ENCODE measurements around the gene UBTD2.
A peak's percentile ranks its signal among the peaks of the same experiment; 100 is the strongest.

The UBTD2 gene

GRCh38 chr5:172194985-172195774 lies 88.4 kb downstream of the UBTD2 start:
- no peak for DNase-seq (ENCODE audit: low read depth in 2 of 2)

GRCh38 chr5:172193872-172194271 lies 89.7 kb downstream of the UBTD2 start, which contains the start of gene EFCAB9:
EFCAB9 (plus strand) TSS chr5:172194172; CDS start chr5:172194173, 1 bp downstream.
- DNase-seq (ENCODE audit: low read depth in 2 of 2) = no peak

DNA sequence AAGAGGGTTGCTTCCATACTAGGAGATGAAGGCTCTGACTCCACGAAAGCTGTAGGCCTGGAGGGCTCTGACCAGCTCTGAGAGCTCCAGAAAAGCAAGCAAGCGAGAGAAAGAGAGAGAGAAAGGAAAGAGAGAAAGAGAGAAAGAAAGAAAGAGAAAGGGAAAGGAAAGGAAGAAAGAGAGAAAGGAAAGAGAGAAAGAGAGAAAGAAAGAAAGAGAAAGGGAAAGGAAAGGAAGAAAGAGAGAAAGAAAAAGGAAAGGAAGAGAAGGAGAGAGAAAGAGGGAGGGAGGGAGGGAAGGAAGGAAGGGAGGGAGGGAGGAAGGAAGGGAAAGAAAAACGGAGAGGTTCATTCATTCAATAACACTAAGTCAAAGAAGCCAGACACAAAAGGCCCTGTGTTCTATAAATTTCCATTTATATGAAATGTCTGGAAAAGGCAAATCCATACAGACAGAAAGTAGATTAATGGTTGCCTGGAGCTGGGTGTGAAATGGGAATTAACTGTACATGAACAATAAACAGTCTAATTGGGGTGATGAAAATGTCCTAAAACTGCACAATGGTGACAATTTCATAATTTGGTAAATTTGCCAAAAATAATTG lies 93.8 kb downstream of the UBTD2 start:
- no peak for DNase-seq (ENCODE audit: low read depth in 2 of 2)

DNA sequence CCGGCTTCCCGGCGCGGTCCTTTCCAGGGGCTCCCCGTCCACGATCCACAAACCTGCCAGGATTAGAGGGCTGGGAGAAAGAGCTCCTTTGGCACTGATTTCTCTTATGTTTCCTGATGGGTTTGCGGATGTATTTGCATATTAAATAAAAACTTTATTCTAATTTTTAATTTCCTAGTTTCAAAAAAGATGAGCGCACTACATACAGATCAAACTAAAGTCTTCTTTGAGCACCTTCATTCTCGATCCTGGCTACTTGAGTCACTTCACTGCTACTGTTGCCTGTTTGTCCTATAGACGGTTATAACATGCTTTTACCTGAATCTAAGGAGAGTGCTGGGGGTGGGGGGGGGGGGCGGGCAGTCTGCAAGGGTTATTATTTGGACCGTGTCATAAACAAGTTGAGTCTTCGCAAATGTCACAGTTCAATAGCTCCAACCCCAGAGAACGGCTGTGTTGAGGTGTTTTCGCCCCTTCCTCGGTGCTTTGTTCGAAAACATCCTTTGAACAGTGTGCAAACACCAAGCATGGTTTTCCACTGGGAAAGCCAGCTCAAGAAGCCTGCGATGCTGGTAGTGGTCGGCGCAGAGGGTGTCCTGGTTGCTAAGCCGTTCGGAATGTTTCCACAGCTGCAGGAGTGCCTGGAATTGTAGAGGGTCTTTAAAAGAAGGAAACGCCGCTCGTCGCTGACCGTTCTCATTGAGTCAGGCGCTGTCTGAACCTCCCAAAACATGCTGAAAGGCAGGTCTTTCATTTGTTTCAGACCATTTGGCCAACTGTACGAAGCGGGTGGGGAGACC lies 94.5 kb downstream of the UBTD2 start:
- DNase-seq (ENCODE audit: low read depth in 2 of 2) = no peak

GRCh38 chr5:172188033-172188892 lies 95.3 kb downstream of the UBTD2 start, which contains the start of gene STK10:
STK10 (minus strand) TSS chr5:172188224; CDS start chr5:172188042, 182 bp downstream.
- DNase-seq (ENCODE audit: low read depth in 2 of 2) = peak; percentile 80 to 94

DNA sequence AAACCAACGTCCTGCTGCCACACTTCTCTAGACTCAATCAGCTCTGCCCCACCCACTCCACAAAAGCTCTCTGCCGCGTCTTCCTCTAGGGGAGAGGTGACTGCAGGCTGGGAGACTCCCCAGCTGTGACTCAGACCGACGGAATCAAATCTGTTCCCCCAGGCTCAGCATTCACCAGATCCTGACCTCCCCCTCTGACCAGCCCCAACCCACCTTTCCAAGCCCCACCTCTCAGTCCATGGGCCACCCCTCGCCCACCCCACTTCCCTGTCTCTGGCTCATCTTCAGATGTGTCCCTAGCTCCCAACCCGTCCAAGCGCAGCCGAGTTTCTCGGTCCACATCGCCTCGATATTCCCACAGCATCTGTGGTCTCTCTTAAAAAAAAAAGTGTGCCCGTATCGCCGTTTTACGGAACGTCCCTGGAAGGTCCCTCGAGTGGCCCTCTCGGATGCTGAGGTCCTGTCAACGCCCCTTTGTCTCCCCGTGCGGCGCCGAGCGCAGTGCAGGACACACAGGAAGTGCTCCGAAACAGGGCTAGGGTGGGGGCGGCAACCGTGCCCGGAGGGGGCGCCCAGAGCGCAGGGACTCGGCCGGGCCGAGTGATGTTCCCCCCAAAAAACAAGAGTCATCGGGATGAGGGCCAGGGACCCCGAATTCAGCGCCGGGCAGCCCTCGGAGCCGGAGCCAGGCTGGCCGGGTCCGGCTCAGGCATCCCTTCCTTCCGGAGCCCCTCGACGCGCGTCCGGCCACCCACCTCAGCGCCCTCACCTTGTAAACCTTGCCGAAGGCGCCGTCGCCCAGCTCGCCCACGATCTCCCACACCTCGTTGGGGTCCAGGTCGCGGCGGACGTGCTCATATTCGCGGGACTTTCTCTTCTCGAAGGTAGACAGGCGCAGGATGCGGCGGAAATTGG lies 96.2 kb downstream of the UBTD2 start:
- DNase-seq (ENCODE audit: low read depth in 2 of 2) = peak; percentile 55 to 62

GRCh38 chr5:172186114-172186695 lies 97.4 kb downstream of the UBTD2 start:
- no peak for DNase-seq (ENCODE audit: low read depth in 2 of 2)

DNA sequence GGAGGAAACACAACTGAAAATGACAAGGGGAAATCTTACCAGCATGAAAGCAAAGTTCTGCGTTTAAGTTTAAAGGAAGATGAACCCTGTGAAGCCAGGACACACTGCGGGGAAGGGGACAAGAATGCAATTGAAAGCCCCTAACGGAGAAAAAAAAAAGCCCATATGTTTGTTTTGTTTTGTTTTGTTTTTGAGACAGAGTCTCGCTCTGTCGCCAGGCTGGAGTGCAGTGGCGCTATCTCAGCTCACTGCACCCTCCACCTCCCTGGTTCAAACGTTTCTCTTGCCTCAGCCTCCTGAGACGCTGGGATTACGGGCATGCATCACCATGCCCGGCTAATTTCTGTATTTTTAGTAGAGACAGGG lies 98.5 kb downstream of the UBTD2 start:
- DNase-seq (ENCODE audit: low read depth in 2 of 2) = no peak

DNA sequence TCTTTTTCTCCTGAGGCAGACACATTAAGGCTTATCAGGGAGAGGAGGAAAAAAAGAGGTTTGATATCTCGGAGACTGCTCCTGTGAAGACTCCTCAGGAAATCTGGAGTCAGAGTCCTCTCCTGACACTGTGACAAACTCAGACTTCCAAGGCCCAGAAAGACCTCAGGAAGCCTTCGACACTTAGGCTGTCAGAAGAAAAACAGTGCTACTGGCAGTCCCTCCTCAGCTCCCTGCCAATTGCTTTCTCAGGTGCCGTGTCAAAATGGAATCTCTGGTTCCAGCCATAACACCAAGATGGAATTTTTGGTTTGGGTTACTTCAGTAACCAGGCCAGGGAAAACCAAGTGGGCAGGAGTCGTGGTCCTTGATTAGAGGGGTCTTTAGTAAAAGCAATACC lies 99.7 kb downstream of the UBTD2 start:
- DNase-seq (ENCODE audit: low read depth in 2 of 2) = no peak

GRCh38 chr5:172182291-172182690 lies 101.3 kb downstream of the UBTD2 start:
- no peak for DNase-seq (ENCODE audit: low read depth in 2 of 2)

GRCh38 chr5:172180936-172181335 lies 102.6 kb downstream of the UBTD2 start:
- DNase-seq (ENCODE audit: low read depth in 2 of 2) = no peak

DNA sequence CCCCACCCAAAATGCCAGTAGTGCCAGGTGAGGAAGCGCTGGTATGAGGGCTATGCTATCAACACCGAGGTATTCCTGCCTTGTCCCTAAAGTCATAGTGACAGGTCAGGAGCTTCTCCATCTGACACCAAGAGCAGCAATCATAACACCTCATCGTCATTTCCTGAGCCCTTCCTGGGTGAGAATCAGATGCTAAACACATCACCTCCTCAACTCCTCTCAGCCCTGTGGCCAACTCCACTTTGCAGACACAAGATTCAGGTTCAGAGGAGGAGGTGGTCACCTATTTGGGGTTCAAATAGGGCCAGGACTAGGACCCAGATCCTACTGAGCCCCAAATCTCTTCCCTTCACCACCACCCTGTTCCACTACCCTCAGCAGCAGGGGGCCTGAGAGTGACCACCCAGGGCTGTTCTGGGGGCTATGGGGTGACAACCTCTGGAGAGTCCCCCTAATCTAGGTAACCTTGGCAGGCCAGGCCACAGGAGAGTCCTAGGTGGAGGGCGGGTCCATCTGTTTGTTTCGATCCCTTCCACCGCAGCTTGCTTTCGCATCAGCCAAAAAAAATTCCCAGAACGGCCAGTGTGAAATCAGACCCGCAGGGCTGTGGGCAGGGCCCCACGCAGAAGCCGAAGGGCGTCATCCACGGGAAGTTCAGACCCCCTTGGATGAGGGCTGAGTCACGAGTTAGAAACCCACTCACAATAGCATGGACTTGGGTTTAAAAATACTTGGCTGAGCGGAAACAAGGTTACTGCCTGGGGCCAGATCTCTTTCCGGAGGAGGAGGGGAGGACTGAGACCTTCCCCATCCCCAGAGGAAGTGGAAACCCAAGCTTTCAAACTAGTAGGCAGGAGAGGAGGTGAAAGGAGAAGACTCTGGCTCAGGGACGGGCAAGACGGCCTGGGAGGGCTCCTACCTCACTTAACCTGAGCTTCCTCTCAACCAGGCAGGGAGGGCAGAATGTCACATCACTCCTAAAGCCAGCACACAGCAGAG lies 104.3 kb downstream of the UBTD2 start:
- DNase-seq (ENCODE audit: low read depth in 2 of 2) = peak in 1 of 2 donors; percentile 24

DNA sequence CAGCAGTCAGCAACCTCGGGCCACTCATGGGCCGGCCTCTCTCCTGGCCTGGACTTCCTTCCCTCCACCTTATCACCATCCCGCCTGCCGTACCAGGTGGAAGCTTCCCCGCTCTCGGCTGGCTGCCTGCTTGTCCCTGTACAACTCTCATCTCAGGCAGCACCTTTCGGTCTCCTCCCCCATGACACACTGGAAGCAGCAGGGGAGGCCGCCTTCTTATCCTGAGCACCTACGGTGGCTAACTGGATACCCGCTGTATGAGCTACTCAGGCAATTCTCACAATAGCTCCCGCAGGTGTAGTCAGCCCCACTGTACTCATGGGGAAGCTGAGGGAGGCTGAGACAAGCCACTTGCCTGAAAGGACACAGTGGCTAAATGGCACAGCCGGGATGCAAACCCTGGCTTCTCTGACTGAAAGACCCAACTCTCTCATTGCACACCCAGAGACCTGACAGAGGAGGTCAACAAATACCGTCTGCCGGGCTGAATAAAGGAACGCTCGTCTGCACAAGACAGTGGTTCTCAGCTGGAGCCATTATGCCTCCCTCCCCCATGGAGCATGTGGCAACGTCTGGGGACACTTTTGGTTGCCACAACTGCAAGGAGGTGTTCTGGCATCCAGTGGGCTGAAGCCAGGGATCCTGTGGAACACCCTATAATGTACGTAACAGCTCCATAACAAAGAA lies 105.1 kb downstream of the UBTD2 start:
- peak in 1 of 2 donors; percentile 31 for DNase-seq (ENCODE audit: low read depth in 2 of 2)

GRCh38 chr5:172177176-172177575 lies 106.4 kb downstream of the UBTD2 start:
- DNase-seq (ENCODE audit: low read depth in 2 of 2) = no peak

DNA sequence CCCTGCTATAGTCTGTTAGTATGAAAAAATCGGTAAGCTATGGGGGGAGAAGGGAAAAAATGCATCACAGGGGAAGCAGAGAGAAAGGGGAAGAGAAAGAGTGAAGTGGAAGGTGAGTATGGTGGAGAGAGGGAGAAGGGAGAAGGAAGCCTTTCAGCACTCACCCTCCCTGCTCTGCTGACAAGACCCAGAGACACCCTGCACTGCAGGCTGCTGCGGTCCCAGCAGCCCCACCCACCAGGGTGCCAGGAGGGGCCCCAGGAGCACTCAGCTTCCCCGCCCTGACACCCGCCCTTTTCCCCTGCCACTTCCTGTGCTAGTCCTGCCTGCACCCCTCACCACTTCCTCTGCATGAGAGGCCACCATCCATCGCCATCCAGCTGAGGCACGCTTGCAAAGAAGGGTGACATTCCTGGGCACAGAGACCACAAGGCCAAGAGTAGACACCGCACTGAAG lies 108.3 kb downstream of the UBTD2 start:
- peak; percentile 86 to 88 for DNase-seq (ENCODE audit: low read depth in 2 of 2)

GRCh38 chr5:172173564-172174153 lies 109.9 kb downstream of the UBTD2 start:
- peak; percentile 57 to 67 for DNase-seq (ENCODE audit: low read depth in 2 of 2)

DNA sequence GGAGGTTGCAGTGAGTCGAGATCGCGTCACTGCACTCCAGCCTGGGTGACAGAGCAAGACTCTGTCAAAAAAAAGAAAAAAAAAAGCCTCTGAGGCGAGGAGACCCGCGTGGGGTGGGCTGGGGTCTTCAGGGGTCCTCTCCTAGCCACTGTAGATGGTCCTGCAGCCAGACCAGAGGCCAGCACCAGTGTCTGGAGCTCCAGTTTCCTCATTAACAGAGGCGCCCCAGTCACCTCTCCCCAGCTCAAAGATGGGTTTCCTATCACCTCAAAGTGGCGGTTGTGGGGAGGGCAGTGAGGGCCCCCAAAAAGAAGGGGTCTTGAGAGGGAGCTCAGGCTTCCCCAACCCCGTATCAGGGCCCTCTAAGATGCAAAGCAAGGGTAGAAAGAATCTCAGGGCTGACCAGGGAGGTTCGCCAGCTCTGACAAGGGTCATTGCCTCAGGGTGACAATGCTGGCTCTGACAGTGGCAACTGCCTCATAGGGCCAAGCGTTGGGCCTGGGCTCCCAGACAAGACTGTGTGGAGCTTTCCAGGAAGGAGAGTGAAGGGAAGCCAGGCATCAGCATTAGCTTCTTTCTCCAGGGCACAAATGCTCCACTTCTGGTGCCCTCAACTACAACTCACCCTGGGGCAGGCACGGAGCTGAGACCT lies 110.5 kb downstream of the UBTD2 start:
- DNase-seq (ENCODE audit: low read depth in 2 of 2) = no peak

Measured in stimulated activated CD8-positive, alpha-beta memory T cell treated with anti-CD3 and anti-CD28 coated beads, Interleukin-7, amount 100 ng/mL, for 4 hours (primary cell).